ENCODE results near the gene CCDC39. TPM values are rescaled to one million over a fixed set of nuclear protein-coding genes. Genes with fewer than 3 reads are reported as not detected.

CCDC39 gene
- total RNA-seq, 2 donors from 2014 or later = not detected

DNA sequence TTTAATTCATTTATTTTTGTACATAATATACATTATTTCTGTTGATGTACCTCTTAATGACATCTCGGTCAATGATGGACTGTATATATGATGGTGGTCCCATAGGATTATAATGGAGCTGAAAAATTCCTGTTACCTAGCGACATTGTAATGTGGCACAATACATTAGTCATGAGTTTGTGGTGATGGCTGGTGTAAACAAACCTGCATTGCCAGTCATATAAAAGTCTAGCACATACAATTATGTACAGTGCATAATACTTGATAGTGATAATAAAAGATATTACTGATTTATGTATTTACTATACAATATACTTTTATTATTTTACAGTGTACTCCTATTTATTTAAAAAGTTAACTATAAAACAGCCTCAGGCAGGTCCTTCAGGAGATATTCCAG is 62.2 kb downstream of the CCDC39 start:
- H3K9me3 ChIP-seq = no peaks in the 10 kb centered on the region
- DNase-seq (ENCODE audit: low spot score) (no peak), ATAC-seq (ENCODE audit: insufficient number of reproducible peaks, low FRiP score, low read depth) (no peak)
- no peaks in the 10 kb centered on the region for H3K27me3 ChIP-seq (replicated peaks; ENCODE audit: insufficient read depth)
- H3K27ac ChIP-seq = no peak overlapping the region
- H3K4me1 ChIP-seq (ENCODE audit: control insufficient read depth in 1 of 2, low read depth in 2 of 2) = no peaks in the 10 kb centered on the region
- peaks cover 7% of the 10 kb centered on the region for H3K36me3 ChIP-seq
- no peak overlapping the region for H3K4me3 ChIP-seq
- TF ChIP-seq, protein P1, sequence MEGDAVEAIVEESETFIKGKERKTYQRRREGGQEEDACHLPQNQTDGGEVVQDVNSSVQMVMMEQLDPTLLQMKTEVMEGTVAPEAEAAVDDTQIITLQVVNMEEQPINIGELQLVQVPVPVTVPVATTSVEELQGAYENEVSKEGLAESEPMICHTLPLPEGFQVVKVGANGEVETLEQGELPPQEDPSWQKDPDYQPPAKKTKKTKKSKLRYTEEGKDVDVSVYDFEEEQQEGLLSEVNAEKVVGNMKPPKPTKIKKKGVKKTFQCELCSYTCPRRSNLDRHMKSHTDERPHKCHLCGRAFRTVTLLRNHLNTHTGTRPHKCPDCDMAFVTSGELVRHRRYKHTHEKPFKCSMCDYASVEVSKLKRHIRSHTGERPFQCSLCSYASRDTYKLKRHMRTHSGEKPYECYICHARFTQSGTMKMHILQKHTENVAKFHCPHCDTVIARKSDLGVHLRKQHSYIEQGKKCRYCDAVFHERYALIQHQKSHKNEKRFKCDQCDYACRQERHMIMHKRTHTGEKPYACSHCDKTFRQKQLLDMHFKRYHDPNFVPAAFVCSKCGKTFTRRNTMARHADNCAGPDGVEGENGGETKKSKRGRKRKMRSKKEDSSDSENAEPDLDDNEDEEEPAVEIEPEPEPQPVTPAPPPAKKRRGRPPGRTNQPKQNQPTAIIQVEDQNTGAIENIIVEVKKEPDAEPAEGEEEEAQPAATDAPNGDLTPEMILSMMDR (IDR thresholded peaks at IDR 0.05) = no peak

DNA sequence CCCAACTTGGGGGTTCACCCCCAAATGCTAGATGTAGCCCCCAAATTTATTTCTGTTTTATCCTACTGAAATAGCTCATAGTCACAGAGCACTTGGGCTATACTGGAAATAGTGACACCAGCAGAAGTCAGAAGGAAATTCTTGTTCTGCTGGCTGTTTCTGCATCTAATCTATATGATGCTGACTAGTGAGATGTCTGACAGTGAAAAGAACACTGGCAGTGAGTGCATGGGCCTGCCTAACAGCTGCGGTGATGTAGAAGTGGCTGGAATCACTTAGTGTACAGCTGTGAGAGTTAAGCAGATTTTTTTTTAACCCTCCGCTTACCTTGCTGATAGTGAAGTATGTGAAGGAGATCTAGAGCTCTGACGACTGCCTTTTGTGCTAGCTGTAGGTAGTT is 63.3 kb downstream of the CCDC39 start:
- no peak for DNase-seq (ENCODE audit: low spot score)
- Histone ChIP-seq H3K27me3 (replicated peaks; ENCODE audit: insufficient read depth) (no peaks in the 10 kb centered on the region), H3K9me3 (no peaks in the 10 kb centered on the region), H3K4me1 (ENCODE audit: control insufficient read depth in 1 of 2, low read depth in 2 of 2) (no peaks in the 10 kb centered on the region), H3K27ac (no peak overlapping the region), H3K4me3 (no peak overlapping the region), H3K36me3 (peaks cover 7% of the 10 kb centered on the region)
- no peak for ATAC-seq (ENCODE audit: insufficient number of reproducible peaks, low FRiP score, low read depth)
- TF ChIP-seq, protein P1 (IDR thresholded peaks at IDR 0.05) = no peak

DNA sequence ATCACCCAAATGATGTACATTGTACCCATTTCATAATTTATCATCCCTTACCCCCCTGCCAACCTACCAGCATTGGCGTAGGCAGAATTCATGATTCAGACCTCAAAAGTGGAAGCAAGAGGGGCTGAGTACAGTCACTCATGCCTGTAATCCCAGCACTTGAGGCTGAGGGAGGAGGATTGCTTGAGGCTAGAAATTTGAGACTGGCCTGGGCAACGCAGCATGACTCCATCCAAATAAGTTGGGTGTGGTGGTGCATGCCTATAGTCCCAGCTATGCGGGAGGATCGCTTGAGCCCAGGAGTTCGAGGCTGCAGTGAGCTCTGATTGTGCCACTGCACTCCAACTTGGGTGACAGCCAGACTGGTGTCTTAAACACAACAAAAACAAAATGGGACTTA is 66.9 kb downstream of the CCDC39 start:
- H3K4me1 ChIP-seq (ENCODE audit: control insufficient read depth in 1 of 2, low read depth in 2 of 2) = no peaks in the 10 kb centered on the region
- no peaks in the 10 kb centered on the region for H3K27me3 ChIP-seq (replicated peaks; ENCODE audit: insufficient read depth)
- no peak overlapping the region for H3K27ac ChIP-seq
- ATAC-seq (ENCODE audit: insufficient number of reproducible peaks, low FRiP score, low read depth) (no peak), DNase-seq (ENCODE audit: low spot score) (no peak)
- H3K4me3 ChIP-seq = no peak overlapping the region
- TF ChIP-seq, protein P1 (IDR thresholded peaks at IDR 0.05) = no peak
- H3K36me3 ChIP-seq = peaks cover 26% of the 10 kb centered on the region
- no peaks in the 10 kb centered on the region for H3K9me3 ChIP-seq

DNA sequence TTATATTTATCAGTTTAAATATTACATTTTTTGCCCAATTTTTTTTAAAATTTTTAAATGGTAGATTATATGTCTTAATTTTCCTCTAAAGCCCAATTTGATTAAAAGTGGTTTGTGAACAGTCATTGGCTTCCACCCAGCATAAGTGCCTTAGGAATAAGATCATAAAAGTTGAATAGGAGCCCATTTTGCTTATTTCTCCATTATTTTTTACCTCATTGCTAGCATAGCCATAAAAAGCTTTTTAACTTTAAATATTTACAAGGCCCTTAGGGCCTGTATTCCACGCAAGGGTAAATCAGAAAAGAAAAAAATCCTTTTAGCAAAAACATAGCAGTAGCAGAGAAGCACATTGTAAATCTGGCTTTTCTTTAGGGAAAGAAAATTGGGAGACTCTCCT is 68.3 kb downstream of the CCDC39 start:
- Histone ChIP-seq H3K9me3 (no peaks in the 10 kb centered on the region), H3K4me1 (ENCODE audit: control insufficient read depth in 1 of 2, low read depth in 2 of 2) (no peaks in the 10 kb centered on the region), H3K27ac (no peak overlapping the region), H3K4me3 (no peak overlapping the region), H3K36me3 (peaks cover 38% of the 10 kb centered on the region), H3K27me3 (replicated peaks; ENCODE audit: insufficient read depth) (no peaks in the 10 kb centered on the region)
- ATAC-seq (ENCODE audit: insufficient number of reproducible peaks, low FRiP score, low read depth) (no peak), DNase-seq (ENCODE audit: low spot score) (no peak)
- TF ChIP-seq, protein P1 (IDR thresholded peaks at IDR 0.05) = no peak

DNA sequence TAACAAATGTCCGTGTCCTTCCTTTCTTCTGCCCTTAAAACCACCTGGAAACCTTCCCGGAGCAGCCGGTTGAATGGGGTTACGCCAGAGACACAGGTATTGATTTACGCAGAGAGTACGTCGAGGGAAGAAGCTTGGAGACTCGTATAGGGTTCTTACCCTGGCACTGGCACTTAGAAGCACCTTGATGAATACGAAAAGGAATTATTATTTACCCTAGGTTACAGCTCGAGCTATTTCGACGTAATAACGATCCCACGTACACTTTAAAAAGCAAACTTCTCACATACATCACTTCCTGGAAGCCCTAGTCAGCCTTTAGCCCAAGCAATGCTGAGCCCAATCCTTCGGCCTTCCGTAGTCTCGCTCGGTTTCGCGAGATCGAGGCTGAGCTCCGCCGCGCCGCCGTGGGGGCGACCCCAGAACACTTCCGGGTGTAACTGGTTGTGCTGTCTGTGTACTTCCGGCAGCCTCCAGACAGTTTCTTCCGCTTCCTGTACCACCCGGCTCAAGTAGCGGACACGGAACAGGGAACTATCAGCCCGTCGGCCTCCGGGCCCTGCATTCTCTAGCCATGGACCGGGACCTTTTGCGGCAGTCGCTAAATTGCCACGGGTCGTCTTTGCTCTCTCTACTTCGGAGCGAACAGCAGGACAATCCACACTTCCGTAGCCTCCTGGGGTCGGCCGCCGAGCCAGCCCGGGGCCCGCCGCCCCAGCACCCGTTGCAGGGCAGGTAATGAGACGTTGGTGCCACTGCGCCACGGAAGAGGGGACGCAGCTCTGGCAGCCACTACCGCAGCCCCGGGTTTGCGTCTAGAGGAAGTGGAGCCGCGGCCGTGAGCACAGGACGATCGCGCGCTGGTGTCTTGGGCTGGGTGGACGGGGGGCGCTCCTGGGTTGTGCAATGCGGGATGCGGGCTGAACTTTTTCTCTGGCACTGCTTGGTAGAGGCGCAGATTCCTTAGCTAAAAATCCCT is 77.3 kb downstream of the CCDC39 start, which contains the start of gene TTC14:
TTC14 (plus strand) TSS at position 476 of the 979 bp plus-strand sequence; CDS start at position 575, 99 bp downstream.
- H3K4me1 ChIP-seq (ENCODE audit: control insufficient read depth in 1 of 2, low read depth in 2 of 2) = peaks cover 14 to 16% of the 10 kb centered on the region in 2 donors
- peak; percentile 93 for ATAC-seq (ENCODE audit: insufficient number of reproducible peaks, low FRiP score, low read depth)
- TF ChIP-seq, protein P1 (IDR thresholded peaks at IDR 0.05) = no peak
- H3K4me3 ChIP-seq = peak within 1 kb of the TSS; percentile 100
- peaks cover 21% of the 10 kb centered on the region for H3K36me3 ChIP-seq
- H3K27ac ChIP-seq = peak within 1 kb of the TSS; percentile 33 to 80
- H3K9me3 ChIP-seq = no peaks in the 10 kb centered on the region
- H3K27me3 ChIP-seq (replicated peaks; ENCODE audit: insufficient read depth) = no peaks in the 10 kb centered on the region
- peak; percentile 62 for DNase-seq (ENCODE audit: low spot score)
